SH-SY5Y (cell line): Measurements from ENCODE around the gene JMJD7.

Experiments used
- GATA2 ChIP-seq: IDR thresholded peaks from 2 replicates; pipeline ENCODE4 v1.6.1; 2011; ENCODE audit warnings: mild to moderate bottlenecking, low read depth, low read length
- GATA3 ChIP-seq: IDR thresholded peaks from 2 replicates; pipeline ENCODE4 v1.6.1; 2011; ENCODE audit warnings: low read depth, mild to moderate bottlenecking, low read length, moderate library complexity

JMJD7 gene

DNA sequence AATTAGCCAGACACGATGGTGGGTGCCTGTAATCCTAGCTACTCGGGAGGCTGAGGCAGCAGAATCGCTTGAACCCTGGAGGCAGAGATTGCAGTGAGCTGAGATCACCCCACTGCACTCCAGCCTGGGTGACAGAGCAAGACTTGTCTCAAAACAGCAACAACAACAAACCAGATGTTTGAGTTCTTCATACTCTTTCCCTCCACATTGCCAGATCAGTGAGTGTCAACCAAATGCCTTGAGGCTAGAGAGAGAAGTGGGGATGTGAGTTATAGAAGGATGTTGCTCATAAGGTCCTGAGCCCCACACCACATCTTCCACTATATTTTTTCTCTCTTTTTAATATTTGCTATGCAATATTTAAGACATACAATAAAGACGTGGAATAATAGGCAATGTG lies 33.8 kb upstream of the JMJD7 start:
- TF ChIP-seq GATA3, result no peak
- TF ChIP-seq GATA2, result no peak

DNA sequence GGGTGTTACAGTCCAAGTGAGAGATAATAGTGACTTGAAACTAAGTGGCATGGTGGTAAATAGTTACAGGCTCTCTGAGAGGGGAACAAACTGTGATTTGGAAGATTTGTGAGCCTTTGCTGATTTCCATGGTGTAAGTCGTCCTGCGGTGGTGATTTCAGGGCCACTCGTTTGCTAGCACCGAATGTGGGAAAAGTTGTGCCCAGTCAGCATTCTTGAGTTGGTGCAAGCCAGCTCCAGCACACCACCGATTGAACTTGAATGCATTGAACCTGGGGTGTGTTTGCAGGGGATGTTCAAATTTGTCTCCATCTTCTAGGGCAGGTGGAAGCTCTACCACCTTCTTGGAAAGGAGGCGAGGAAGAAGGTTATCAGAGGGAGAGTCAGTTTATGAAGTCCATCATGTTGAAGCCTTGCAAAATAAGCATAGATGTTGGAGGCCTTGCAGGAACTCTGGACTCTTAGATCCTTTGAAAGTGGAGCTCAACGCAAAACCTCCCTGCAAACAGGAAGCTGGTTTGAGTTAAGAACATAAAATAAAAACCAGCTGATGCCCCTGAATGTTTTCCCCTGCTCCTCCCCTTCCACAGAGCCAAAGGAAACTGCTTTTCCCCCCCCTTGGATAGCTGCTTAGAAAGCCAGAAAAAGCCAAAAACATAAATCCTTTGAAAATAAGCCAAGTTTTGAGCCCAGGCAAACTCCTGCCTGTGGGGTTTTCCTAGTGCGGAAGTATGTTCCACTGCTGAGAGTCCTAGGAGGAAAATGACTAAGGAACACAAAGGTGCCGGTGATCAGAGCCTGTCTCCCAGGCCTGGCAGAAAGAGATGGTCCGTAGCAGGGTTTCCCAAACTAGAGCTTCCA lies 31.7 kb upstream of the JMJD7 start:
- no peak for TF ChIP-seq GATA2
- no peak for TF ChIP-seq GATA3

DNA sequence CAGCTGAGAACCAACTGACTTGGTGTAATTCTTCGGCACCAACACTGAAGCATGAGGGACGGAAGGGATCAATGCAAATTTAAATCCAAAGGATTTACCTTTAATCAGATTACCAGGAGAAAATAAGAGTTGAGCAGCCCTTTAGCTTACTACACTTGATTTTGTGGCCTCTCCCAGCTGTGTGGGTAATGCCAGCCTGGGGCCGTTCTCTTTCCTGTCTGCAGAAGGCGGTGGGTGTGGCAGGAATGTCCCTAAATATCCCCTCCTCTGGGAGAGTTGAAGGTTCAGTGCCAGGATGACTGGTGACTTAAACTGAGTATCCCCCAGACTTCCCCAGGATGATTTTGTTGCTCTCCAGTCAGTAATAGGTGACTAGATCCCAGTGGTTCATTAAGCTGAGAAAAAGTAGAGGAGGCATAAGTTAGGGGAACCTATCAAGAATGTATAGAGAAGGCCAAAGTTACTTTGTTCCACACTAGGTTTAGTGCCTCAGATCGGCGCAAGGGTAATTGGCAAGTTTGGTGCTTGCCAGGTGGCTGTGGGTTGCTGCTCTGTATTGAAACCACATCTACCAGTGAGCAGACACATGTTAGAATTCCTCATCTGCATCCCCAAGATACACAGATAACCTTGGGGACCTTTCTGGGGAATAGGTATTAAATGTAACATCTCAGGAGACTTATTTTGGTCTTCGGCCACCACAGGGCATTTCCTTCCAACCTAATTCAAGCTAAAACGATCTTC lies 30.5 kb upstream of the JMJD7 start:
- TF ChIP-seq GATA3 (no peak), GATA2 (no peak)

DNA sequence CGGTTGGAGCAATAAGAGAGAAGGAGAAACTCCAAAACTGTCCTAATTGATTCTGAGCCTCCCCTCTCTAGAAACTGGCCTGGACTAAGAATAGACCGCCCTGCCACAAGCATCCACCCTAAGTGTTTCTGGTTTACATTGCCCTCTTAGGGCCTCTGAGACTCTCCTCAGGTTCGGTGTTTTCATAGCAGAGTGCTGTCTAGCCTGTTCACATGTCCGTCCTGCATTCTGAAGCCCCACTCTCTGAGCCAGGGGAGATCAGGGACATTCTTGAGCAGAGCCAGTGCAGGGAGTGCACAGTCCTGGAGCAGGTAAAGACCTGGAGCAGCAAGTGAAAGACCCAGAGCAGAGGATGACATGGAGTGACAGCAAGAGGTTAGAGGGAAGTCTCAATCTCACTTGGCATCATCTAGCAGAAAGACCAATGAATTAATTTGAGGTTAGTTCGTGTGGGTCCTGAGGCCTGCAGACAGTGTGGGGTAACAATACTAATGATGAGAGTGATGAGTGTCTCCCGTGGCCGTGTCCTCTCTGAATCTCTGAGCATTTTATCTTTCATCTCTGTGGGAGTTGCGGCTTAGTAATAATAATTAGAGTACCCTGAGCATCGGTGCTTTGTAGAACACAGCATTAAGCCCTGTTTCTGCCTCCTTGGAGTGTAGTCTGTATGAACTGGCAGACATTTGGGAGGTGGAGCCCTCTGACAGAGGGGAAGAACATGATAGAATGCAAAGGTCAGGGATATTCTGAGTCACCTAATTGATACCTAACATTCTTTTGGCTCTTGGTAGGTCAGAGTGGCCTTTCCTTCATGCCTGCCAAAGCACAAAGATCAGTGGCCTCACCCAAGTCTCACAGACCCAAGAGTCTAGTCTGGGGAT lies 29.0 kb upstream of the JMJD7 start:
- TF ChIP-seq GATA3 (no peak), GATA2 (no peak)

DNA sequence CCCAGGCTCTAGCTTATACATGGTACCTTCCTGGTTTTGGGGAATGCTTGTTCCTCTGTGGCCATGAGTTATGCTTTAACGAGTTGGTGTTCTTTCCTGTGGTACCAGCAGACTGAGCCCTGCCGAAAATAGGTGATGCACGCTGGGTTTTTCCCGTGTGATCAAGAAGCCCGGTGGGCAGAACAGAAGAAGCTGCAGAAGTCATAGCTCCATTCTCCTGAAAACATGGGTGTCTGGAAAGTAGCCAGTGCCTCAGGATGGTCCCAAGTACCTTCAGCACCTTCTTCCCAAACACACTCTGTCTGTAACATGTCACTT lies 28.4 kb upstream of the JMJD7 start:
- TF ChIP-seq GATA2 (no peak), GATA3 (no peak)

DNA sequence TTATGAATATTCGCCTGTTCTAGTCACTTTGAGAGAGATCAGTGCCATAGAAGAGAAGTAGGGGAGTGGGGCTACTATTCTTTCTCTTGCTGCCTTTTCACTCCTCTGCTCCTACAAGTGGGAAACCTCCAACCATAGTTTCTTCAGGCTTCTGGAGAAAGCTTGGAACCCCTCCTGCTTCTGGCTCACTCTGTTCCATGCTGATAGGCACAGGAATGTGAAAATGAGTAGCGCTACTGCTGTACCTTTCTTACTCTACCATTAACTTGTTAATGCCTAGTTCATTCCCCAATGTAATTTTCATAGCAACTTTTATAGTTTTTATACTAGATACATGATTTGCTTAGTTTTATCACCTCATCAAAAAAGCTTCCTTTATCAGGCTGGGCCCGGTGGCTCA lies 26.7 kb upstream of the JMJD7 start:
- TF ChIP-seq GATA3 (no peak), GATA2 (no peak)

DNA sequence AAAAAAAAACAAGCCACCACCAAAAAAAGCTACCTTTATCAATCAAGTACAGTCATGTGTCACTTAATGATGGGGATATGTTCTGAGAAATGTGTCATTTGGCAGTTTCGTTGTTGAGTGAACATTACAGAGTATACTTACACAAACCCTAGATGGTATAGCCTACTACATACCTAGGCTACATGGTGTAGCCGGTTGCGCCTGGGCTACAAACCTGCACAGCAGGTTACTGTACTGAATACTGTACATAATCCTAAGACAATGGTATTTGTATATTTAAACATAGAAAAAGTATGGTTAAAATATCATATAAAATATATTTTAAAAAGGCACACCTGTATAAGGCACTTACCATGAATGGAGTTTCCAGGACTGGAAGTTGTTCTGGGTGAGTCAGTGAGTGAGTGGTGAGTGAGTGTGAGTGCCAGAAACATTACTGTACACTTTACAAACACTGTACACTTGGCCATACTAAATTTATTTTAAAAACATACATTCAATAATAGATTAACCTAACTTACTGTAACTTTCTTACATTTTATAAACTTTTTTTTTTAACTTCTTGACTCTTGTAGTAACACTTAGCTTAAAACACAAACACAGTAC lies 25.9 kb upstream of the JMJD7 start:
- TF ChIP-seq GATA2, result no peak
- TF ChIP-seq GATA3, result no peak

DNA sequence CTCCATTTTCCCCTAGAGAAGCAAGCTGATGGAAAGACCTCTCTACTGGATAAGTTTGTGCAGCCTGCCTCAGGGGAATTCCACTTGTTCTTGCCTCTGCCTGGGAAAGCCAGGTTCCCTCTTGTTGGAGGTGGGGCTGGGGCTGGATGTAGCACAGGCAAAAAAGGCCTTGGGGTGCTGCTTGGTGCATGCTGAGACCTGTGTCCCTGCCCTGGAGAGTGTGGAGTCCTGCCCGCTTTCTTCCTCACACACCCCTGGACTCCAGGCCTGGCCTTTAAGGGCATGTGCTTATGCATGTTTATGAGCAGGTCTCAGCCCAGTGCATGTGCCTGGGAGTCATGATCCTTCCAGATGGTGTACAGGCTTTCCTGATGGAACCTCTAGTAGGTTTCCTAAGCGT lies 23.5 kb upstream of the JMJD7 start:
- no peak for TF ChIP-seq GATA2
- TF ChIP-seq GATA3, result no peak

DNA sequence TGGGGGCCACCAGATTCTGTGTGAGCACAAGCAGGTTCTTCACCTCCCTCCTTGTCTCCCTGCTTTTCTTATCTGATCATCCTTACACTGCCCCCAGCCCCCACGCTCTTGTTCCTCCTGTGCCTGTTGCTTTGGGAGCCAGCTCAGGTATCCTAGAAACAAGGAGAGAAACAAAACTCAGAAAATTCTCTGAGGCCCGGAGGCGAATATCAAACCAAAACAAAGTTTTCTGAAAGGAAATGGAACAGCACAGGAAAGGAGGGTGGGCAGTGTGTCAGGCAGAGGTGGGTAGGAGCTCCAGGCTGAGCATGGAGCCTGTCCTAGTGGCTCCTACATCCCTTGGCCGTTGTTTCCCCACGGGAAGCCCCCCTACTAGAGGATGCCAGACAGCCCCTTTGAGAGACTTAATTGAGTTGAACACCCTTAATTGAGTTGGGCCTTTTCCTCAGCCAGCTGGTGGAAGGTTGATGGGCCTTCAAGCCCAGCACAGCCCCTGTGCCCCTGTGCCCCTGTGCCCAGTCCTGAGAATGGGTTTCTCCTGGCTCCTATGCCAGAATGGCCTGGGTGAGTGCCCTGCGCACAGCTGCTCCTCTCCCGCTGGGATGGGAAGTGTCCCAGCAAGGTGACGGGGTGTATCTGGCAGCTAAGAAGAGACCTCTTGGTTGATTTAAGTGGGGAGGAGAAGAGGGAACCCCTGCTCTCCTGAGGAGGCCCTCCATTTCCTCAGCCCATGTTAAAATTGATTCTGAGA lies 22.8 kb upstream of the JMJD7 start:
- TF ChIP-seq GATA3 (no peak), GATA2 (no peak)

DNA sequence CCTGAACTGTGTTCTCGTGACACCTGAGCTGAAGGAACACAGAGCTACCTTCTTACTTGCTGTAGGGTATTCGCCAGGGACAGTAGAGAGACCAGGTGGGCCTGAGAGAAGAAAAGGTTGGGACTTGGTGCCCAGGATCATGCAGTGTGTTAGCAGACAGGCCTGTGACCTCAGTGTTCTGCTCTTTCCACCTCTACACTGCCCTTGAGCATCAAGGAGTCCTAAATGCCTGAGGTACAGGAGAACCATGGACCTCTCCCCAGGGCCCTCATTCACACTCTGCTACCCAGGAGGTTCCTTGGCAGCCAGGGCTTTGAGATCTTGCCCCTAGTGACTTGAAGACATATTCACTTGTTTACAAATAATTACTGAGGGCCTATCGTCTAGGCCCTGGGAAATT lies 22.2 kb upstream of the JMJD7 start:
- TF ChIP-seq GATA3, result no peak
- TF ChIP-seq GATA2, result no peak

DNA sequence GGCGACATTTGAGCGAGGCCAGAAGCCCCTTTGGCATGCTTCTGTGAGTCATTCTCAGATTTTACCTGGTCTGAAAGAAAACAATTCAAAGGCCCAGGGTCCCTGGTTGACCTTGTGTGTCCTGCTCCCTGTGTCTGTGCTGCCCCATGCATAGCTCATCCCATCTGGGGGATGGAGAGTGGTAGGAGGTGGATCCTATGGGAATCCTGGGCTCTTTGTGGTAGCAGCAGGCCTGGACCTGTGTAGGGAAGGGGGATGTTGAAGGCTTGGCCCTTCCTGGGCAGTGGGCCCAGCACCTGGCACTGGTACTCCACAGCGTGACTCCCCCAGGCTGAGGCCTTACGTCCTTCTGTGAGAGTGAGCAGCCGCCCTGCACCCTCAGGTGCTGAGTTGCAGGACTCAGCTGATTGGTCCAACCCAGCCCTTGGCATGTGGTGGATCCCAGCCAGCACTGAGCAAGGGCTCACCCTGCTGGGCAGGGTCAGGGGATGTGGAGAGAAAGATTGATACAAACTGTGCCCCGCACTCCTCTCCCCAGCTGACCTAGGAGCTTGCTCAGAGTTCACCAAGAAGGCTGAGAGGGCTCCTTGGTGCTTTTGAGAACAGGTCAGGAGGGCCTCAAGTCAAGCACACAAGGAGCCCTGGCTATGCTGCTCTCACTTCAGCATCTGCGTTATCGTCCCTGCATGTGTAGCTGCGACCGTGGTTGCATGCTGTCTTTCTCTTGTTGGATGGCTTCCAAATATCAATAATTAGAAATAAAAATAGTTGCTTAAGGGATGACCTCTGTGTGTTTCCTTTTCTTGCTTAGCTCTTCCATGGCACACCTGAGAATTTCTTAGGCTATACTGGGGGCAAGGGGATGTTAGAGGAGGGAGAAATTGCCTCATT lies 21.4 kb upstream of the JMJD7 start:
- TF ChIP-seq GATA2 (no peak), GATA3 (no peak)

DNA sequence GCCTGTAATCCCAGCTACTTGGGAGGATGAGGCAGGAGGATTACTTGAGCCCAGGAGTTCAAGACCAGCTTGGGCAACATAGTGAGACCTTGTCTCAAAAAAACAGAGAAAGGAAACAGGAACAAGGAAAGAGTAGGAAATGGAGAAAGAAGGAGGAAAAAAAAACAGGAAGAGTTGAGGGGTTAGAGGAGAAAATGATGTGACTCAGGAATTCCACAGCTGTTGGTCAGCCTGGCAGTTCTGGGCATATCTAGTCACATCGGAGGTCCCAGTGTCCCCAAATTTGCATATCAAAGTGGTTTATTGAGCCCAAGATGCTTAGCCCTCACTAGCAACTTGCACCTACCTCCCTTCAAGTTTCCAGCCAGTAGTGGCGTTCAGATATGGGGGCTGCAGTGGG lies 18.8 kb upstream of the JMJD7 start:
- no peak for TF ChIP-seq GATA3
- no peak for TF ChIP-seq GATA2

DNA sequence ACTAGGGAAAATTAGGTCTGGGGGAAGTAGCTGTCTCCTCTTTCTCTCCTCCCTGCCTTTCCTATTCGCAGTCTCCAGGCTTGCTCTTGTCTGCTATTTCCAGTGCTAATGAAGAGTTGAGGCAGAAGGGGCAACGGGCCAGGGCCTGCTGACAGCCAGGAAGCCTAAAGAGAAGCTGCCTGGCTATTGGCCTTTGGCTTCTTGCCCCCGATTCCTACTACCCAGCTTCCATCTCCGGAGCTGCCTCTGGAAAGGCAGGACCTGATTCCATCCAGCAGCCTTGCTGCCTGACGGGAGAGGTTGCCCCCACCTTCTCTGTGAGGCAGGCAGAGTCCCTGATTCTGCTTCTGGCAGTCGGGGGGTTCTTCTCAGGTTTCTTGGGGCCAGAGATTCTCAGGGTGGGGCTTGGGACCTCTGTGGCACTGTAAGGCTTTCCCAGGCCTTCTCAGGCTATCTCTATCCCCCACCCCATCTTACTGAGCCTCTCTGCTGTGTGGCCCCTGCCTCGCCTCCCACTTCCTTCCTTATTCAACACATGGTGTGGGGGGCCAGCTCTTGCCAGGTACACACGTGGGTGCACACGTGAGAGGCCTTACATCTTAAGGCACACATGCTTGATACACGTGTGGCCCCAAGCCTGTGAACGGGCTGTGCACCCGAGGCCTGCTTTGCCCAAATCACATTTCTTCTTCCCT lies 18.2 kb upstream of the JMJD7 start:
- TF ChIP-seq GATA3 (no peak), GATA2 (no peak)
